GM12801 (cell line): Measurements from ENCODE around the gene LTBP4.

Source experiments
- CTCF ChIP-seq: IDR thresholded peaks from one replicate; pipeline ENCODE4 v1.5.1; 2011; ENCODE audit warnings: control low read depth; ENCODE audit not compliant: insufficient read length; ENCODE audit errors: extremely low read depth

Gene LTBP4

DNA sequence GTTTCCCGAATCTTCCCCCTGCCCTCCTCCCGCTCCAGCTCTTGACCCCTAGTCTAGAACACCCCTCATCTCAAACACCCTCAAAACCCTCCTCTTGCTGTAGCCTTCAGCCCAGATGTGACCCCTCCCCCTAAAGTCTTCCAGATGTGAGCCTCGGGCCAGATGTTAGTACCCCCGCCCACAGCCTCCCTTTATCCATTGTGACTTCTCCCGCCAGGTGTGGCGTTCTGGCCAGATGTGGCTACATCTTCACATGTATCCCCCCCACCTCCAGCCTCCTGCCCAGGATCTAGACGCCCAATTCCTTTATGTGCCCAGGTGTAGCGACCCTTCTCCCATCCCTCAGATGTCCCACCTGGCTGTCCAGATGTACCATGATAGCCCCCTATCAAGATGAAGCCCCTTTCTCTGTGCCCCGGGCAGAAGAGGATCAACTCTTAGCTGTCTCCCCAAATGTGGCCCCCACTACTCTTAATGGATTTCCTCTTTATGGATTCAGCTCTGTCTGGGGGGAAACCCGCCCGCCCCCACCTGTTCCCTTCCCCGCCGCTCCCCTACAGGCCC lies 517 bp upstream of the LTBP4 start:
- no peak for TF ChIP-seq CTCF

GRCh38 chr19:40603071-40603388 lies 1.9 kb downstream of the LTBP4 start:
- TF ChIP-seq CTCF: no peak

DNA sequence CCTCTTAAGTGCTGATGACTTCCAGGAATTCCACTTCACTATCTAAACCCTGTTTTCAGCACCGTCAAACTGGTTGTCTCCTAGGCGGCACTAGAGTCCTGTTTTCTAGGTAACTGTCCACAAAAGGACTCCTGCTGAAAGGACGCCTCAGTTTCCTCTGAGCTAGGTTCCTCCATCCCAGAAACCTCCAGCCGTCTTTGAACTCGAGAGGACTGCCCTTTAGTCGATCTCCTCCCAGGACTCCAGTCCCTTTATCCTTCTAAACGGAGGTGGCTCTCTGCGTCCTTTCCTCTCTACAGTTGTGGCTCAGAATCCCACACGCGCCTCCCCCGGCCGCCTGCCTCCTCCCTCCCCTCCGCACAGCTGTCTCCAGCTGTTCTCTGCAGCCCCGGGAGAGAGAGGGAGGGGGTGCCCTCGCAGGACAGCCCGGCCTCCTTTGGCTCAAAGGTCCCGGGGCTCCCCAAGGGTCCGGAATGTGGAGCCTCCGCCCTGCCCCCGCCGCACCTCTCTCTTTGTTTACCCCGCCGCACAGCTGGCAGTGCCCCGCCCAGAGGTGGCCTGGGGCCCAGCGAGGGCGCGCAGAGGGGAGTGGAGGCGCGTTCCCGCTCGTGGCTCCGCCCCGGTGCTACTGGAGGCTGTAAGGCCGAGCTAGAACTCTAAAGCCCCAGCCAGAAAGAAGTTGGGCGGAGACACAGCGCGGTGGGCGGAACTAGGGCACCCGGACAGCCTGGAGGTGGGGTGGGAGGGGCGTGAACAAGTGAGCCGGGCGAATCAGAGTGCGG lies 2.4 kb downstream of the LTBP4 start:
- TF ChIP-seq CTCF: no peak

DNA sequence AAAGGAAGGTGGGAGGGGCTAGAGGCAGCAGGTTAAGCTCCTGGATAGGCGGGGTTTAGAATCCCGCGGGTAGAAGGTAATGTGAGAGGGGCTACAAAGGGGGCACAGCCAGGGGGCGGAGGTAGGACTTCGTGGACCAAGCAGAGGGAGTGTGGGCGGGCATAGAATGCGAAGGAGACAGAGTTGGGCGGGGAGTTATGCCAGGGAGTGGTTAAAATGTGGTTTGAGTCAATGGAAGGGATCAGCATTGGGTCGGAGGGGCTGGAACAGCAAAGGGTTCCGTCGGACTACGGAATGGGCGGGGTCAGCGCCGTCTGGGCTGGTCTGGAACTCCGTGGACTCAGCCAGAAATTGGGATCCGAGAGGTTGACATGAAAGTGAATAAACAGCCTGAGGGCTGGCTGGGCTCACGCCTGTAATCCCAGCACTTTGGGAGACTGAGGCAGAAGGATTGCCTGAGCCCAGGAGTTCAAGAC lies 3.0 kb downstream of the LTBP4 start:
- no peak for TF ChIP-seq CTCF

GRCh38 chr19:40604647-40605215 lies 3.6 kb downstream of the LTBP4 start:
- no peak for TF ChIP-seq CTCF

GRCh38 chr19:40605216-40605971 lies 4.2 kb downstream of the LTBP4 start:
- no peak for TF ChIP-seq CTCF
